Measurements from ENCODE around the gene PKP3.

Gene PKP3

GRCh38 chr11:352456-353031 is 41.5 kb upstream of the PKP3 start:
- H3K27ac ChIP-seq, result peak overlapping the region; percentile 83
- no peaks in the 10 kb centered on the region for H3K36me3 ChIP-seq (ENCODE audit: insufficient read depth, low read length)
- no peaks in the 10 kb centered on the region for H3K9me3 ChIP-seq (ENCODE audit: low read depth, low read length)
- no peak for DNase-seq (ENCODE audit: low read depth, low spot score)
- H3K9ac ChIP-seq (ENCODE audit: insufficient read length), result no peak overlapping the region
- TF ChIP-seq EZH2 (IDR thresholded peaks at IDR 0.05) (no peak), POLR2AphosphoS5 (IDR thresholded peaks at IDR 0.05; ENCODE audit: borderline replicate concordance, low read depth, low read length) (no peak), FOXP2 (optimal IDR thresholded peaks at IDR 0.05; ENCODE audit: control extremely low read depth, extremely low read length, insufficient read depth) (no peak)
- H3K4me3 ChIP-seq, result no peak overlapping the region

GRCh38 chr11:353179-353873 is 40.7 kb upstream of the PKP3 start:
- TF ChIP-seq POLR2AphosphoS5 (IDR thresholded peaks at IDR 0.05; ENCODE audit: borderline replicate concordance, low read depth, low read length), result no peak
- no peak for TF ChIP-seq EZH2 (IDR thresholded peaks at IDR 0.05)
- TF ChIP-seq FOXP2 (optimal IDR thresholded peaks at IDR 0.05; ENCODE audit: control extremely low read depth, extremely low read length, insufficient read depth), result no peak
- no peaks in the 10 kb centered on the region for H3K9me3 ChIP-seq (ENCODE audit: low read depth, low read length)
- no peak for DNase-seq (ENCODE audit: low read depth, low spot score)
- no peak overlapping the region for H3K4me3 ChIP-seq
- H3K36me3 ChIP-seq (ENCODE audit: insufficient read depth, low read length), result no peaks in the 10 kb centered on the region
- H3K27ac ChIP-seq, result peak overlapping the region; percentile 83
- H3K9ac ChIP-seq (ENCODE audit: insufficient read length), result peak overlapping the region; percentile 50

GRCh38 chr11:355581-356458 is 38.2 kb upstream of the PKP3 start:
- peak; percentile 77 for TF ChIP-seq FOXP2 (optimal IDR thresholded peaks at IDR 0.05; ENCODE audit: control extremely low read depth, extremely low read length, insufficient read depth)
- TF ChIP-seq POLR2AphosphoS5 (IDR thresholded peaks at IDR 0.05; ENCODE audit: borderline replicate concordance, low read depth, low read length), result peak; percentile 66
- TF ChIP-seq EZH2 (IDR thresholded peaks at IDR 0.05), result no peak
- DNase-seq (ENCODE audit: low read depth, low spot score), result peak; percentile 60
- peak overlapping the region; percentile 99 for H3K27ac ChIP-seq
- H3K9ac ChIP-seq (ENCODE audit: insufficient read length), result peak overlapping the region; percentile 88
- no peaks in the 10 kb centered on the region for H3K36me3 ChIP-seq (ENCODE audit: insufficient read depth, low read length)
- H3K4me3 ChIP-seq, result peak overlapping the region; percentile 75
- H3K9me3 ChIP-seq (ENCODE audit: low read depth, low read length), result no peaks in the 10 kb centered on the region

GRCh38 chr11:356610-357009 is 37.4 kb upstream of the PKP3 start:
- DNase-seq (ENCODE audit: low read depth, low spot score), result no peak
- Histone ChIP-seq H3K9ac (ENCODE audit: insufficient read length) (no peak overlapping the region), H3K27ac (no peak overlapping the region), H3K4me3 (no peak overlapping the region), H3K9me3 (ENCODE audit: low read depth, low read length) (no peaks in the 10 kb centered on the region), H3K36me3 (ENCODE audit: insufficient read depth, low read length) (no peaks in the 10 kb centered on the region)
- no peak for TF ChIP-seq EZH2 (IDR thresholded peaks at IDR 0.05)
- TF ChIP-seq POLR2AphosphoS5 (IDR thresholded peaks at IDR 0.05; ENCODE audit: borderline replicate concordance, low read depth, low read length), result no peak
- TF ChIP-seq FOXP2 (optimal IDR thresholded peaks at IDR 0.05; ENCODE audit: control extremely low read depth, extremely low read length, insufficient read depth), result no peak

GRCh38 chr11:357582-357981 is 36.4 kb upstream of the PKP3 start:
- H3K27ac ChIP-seq, result no peak overlapping the region
- no peaks in the 10 kb centered on the region for H3K36me3 ChIP-seq (ENCODE audit: insufficient read depth, low read length)
- TF ChIP-seq FOXP2 (optimal IDR thresholded peaks at IDR 0.05; ENCODE audit: control extremely low read depth, extremely low read length, insufficient read depth), result no peak

GRCh38 chr11:358129-358800 is 35.7 kb upstream of the PKP3 start:
- no peaks in the 10 kb centered on the region for H3K36me3 ChIP-seq (ENCODE audit: insufficient read depth, low read length)
- no peak for TF ChIP-seq FOXP2 (optimal IDR thresholded peaks at IDR 0.05; ENCODE audit: control extremely low read depth, extremely low read length, insufficient read depth)
- no peak for TF ChIP-seq EZH2 (IDR thresholded peaks at IDR 0.05)
- TF ChIP-seq POLR2AphosphoS5 (IDR thresholded peaks at IDR 0.05; ENCODE audit: borderline replicate concordance, low read depth, low read length), result no peak
- DNase-seq (ENCODE audit: low read depth, low spot score), result no peak
- no peak overlapping the region for H3K9ac ChIP-seq (ENCODE audit: insufficient read length)
- no peak overlapping the region for H3K4me3 ChIP-seq
- H3K27ac ChIP-seq, result no peak overlapping the region
- H3K9me3 ChIP-seq (ENCODE audit: low read depth, low read length), result no peaks in the 10 kb centered on the region

More at GRCh38 chr11:357582-357981, 36.4 kb upstream of the PKP3 start:
- Histone ChIP-seq H3K4me3 (no peak overlapping the region), H3K9ac (ENCODE audit: insufficient read length) (no peak overlapping the region), H3K9me3 (ENCODE audit: low read depth, low read length) (no peaks in the 10 kb centered on the region)
- DNase-seq (ENCODE audit: low read depth, low spot score), result no peak

GRCh38 chr11:359181-359714 is 34.8 kb upstream of the PKP3 start:
- no peaks in the 10 kb centered on the region for H3K9me3 ChIP-seq (ENCODE audit: low read depth, low read length)
- no peak for DNase-seq (ENCODE audit: low read depth, low spot score)
- TF ChIP-seq POLR2AphosphoS5 (IDR thresholded peaks at IDR 0.05; ENCODE audit: borderline replicate concordance, low read depth, low read length) (no peak), FOXP2 (optimal IDR thresholded peaks at IDR 0.05; ENCODE audit: control extremely low read depth, extremely low read length, insufficient read depth) (no peak), EZH2 (IDR thresholded peaks at IDR 0.05) (no peak)

More at GRCh38 chr11:359181-359714, 34.8 kb upstream of the PKP3 start:
- H3K27ac ChIP-seq, result no peak overlapping the region
- no peaks in the 10 kb centered on the region for H3K36me3 ChIP-seq (ENCODE audit: insufficient read depth, low read length)
- no peak overlapping the region for H3K9ac ChIP-seq (ENCODE audit: insufficient read length)
- no peak overlapping the region for H3K4me3 ChIP-seq
